HS-27A (cell line): ENCODE measurements around the gene DNM1.

Source experiments
- DNase-seq: peaks from one replicate; pipeline ENCODE4 v3.0.0-alpha.2; 2012; ENCODE audit warnings: low read depth, missing footprints

The DNM1 gene

GRCh38 chr9:128250839-128251731, 47.9 kb downstream of the DNM1 start:
- DNase-seq, result no peak

GRCh38 chr9:128251732-128252100, 48.5 kb downstream of the DNM1 start:
- DNase-seq, result no peak

DNA sequence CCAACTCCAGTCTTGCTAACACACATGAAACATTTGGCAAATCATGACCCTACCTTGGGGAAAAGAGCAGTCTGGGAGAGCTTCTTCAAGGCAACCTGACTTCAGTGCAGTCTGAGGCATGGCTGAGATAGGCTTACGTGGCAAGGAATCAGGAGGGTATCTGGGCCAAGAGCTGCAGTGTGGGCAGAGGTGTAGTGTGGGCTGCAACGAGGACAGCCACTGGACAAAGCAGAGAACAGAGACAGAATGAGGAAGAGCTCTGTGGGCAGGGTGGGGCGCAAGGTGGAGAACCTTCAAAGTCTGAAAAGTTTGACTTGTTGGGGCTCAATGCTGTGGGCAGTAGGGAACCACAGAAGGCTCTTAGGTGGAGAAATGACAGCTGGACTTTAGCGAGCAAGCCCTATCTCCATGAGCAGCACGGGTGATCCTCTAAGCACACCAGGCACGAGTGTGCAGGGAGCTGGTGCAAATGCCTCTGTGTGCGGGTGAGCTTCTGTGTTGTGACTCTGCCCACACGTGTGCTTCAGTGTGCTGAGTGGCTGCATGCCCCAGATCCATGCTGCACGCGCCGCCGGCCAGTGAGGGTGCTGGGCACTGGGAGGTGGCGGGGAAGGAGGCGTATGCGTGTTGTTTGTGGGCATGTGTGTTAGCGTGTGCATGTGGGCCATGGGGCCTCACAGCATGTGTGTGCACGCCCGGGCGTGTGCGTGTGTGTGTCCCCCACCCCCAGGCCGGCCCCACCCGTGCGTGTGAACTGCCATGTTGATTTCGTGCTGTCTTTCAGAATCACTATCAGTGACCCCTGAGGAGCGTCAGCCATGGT, 49.3 kb downstream of the DNM1 start:
- no peak for DNase-seq

- no peak for DNase-seq
These were observed 50.2 kb downstream of the DNM1 start for GRCh38 chr9:128253140-128253990.

DNA sequence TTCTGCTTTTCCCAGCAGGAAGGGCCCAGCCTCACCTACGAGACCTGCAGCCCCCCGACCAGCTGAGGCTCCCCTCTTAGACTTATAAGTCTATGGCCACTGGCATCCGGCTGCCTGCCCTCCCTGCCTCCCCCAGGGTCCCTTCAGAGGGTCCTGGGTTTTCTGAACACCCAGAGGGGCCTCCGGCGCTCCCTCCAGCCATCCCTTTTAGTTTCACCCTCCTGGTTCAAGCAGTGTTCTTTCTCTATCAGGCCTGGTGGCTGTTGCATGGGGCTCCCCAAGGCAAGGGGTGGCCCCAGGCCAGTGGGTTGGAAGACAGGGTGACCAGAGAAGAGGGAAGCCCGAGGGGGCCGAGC, 50.8 kb downstream of the DNM1 start:
- DNase-seq, result no peak

DNA sequence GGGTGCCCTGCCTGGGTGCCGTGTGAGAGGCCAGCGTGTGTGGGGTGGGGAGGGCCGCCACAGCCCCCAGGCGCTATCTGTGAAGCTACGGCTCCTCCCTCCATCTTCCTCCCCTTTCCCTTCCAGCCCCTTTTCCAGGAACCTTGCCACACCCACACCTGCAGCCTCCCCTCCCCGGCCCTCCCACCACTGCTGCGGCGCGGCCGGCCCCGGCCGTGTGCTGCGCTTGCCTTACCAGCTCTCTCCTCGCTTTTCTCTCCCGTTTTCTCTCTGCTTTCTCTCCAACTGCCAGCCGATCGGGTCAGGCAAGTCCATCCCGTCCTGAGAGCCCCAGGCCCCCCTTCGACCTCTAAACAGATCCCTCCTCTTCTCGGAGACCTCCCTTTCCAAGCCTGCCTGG, 51.2 kb downstream of the DNM1 start:
- no peak for DNase-seq

GRCh38 chr9:128254855-128255759, 51.9 kb downstream of the DNM1 start:
- DNase-seq, result no peak

DNA sequence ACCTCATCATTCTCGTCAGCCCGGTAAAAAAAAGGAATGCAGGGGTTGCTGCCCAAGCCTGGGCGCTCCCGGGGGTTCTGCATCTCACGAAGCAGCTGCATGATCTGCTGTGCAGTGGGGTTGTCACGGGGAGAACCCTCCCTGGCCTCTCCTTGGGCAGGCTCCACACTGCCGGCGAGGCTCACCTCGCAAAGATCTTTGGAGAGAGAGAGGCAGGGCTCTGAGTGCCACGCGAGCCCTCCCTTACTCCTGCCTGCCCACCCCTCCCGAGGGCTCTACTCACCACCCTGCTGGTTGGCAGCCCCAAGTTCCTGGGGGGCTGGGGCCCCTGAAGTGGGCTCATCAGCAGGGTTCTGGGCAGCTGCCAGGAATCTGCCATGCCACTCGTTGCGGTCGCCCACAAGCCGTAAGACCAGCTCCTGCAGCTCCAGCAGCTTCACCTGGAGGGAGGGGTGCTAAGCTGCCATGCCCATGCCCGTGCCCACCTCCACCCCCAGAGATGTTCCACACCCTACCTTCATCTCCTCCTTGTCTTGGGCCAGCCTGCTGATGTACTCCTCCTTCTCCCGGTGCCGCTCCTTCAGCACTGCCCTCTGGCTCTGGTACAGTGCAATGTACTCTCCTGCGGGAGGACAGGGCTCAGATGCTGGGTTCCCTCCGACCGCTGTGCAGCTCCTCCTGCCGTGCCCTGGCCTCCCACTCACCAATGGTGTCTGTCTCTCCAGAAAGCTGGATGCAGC, 54.1 kb downstream of the DNM1 start:
- DNase-seq, result no peak

DNA sequence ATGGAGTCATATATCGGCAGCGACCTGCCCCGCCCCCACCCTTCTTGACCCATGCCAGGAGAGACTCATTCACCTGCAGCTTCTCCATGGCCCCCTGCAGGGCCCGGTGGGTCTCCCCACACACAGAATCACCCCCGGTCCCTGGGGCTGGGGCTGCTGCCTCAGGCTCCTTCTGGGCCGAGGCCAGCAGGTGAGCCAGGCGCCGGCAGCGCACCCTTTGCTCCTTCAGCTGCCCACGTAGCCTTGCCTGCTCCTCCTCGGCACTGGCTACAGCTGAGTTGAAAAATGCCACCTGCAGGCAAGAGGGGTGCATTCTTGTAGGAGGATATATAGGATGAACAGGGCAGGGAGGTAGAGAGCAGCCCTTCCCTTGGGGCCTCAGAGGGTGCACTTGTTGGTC, 54.7 kb downstream of the DNM1 start:
- DNase-seq, result no peak

DNA sequence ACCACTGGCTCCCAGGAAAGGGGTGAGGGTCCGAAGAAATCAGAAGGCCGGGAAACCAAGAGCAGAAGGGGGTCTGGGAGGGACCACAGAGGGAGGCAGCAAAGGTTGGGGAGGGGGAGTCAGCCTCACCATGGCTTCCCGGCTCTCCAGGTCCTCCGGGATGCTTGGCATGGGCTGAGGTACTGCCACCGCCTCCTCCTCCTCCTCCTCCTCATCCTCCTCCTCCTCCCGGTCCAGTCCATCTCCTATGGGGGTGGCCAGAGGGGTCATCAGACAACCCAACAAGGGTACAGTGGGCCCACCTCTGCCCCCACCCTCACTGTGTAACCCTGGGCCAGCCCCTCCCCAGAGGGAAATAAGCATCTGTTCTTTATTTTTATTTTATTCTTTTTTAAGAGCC, 55.1 kb downstream of the DNM1 start:
- no peak for DNase-seq

GRCh38 chr9:128259156-128259555, 56.0 kb downstream of the DNM1 start:
- DNase-seq, result no peak

GRCh38 chr9:128260340-128260739, 57.2 kb downstream of the DNM1 start:
- no peak for DNase-seq

GRCh38 chr9:128262687-128263086, 59.5 kb downstream of the DNM1 start:
- no peak for DNase-seq

DNA sequence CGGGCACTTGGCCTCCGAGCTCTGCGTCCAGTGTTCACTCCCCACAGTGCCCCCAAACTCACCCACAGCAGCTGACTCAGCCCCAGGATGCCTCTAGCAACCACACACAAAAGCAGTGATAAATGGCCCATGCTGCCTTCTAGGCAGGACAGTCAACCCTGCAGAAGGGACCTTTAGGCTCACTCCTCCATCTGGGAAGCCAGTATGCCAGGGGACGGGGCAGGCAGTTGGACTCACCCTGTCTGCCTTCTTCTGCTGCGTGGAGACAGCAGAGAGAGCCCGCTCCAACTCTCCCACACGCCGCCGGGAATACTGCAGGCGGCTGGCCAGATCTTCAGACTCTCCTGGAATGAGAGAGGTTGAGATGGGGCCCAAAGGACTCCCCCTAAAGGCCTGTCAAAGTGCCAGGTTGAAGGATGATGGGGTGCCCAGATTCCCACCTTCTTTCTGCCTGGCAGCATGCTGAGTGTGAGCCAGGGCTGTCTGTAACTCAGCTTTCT, 62.2 kb downstream of the DNM1 start:
- DNase-seq, result no peak

- no peak for DNase-seq
These were observed 63.9 kb downstream of the DNM1 start for GRCh38 chr9:128266868-128267590.

DNA sequence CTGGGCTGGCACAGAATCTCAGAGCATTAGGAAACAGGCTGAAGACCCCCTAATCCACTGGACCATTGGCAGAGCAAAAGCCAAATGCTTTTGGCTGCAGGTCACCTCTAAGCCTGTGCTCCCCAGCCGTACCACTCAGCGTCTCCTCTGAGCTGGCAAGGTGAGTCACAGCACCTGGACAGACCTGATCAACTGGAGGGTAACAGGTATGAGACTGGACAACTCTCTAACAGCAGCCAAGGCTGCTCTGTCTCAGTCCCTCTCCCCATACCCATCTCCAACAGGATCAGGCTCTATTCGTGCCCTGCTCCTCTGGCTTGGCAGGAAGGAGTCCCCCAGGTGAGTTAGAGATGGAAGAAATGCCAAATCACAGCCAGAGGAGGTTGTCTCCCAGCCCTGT, 67.9 kb downstream of the DNM1 start:
- no peak for DNase-seq

GRCh38 chr9:128271512-128271911, 68.3 kb downstream of the DNM1 start:
- DNase-seq, result no peak

- DNase-seq, result no peak
These were observed 71.1 kb downstream of the DNM1 start for GRCh38 chr9:128274245-128274644.

GRCh38 chr9:128275198-128276007, 72.2 kb downstream of the DNM1 start, which contains the start of gene GOLGA2:
TSS of gene GOLGA2 (minus strand) at chr9:128276007. CDS start at chr9:128275976, 31 bp downstream.
- no peak for DNase-seq
